H9 (cell line): ENCODE results near the gene SRRM2. TPM values are rescaled to one million over a fixed set of nuclear protein-coding genes. Genes with fewer than 3 reads are reported as not detected.

Source experiments
- DNase-seq: peaks from one replicate; pipeline ENCODE4 v3.0.0-alpha.2; 2017
- H2AFZ ChIP-seq: one replicate; pipeline ENCODE4 v1.6.1; 2013; ENCODE audit warnings: mild to moderate bottlenecking, low read length, control low read depth, moderate library complexity
- H2AK5ac ChIP-seq: 2 replicates; pipeline ENCODE4 v1.6.1; 2013; ENCODE audit warnings: low read length, control low read depth, mixed read lengths; ENCODE audit not compliant: insufficient read length
- H2BK120ac ChIP-seq: one replicate; pipeline ENCODE4 v1.6.1; 2013; ENCODE audit warnings: low read depth, mild to moderate bottlenecking, low read length, control low read depth, inconsistent platforms; ENCODE audit not compliant: poor library complexity, severe bottlenecking
- H2BK12ac ChIP-seq: 2 replicates; pipeline ENCODE4 v1.6.1; 2013; ENCODE audit warnings: low read length, control low read depth, mixed read lengths, low read depth; ENCODE audit not compliant: insufficient read length
- H2BK15ac ChIP-seq: 2 replicates; pipeline ENCODE4 v1.6.1; 2013; ENCODE audit warnings: low read depth, low read length, control low read depth
- H2BK20ac ChIP-seq: one replicate; pipeline ENCODE4 v1.6.1; 2013; ENCODE audit warnings: low read depth, mild to moderate bottlenecking, low read length, control low read depth, inconsistent platforms; ENCODE audit not compliant: poor library complexity, severe bottlenecking
- H2BK5ac ChIP-seq: 2 replicates; pipeline ENCODE4 v1.6.1; 2013; ENCODE audit warnings: low read length, control low read depth, mixed read lengths; ENCODE audit not compliant: insufficient read length
- H3K14ac ChIP-seq: 2 replicates; pipeline ENCODE4 v1.6.1; 2013; ENCODE audit warnings: low read length, control low read depth; ENCODE audit not compliant: insufficient read depth
- H3K18ac ChIP-seq: 2 replicates; pipeline ENCODE4 v1.6.1; 2013; ENCODE audit warnings: low read depth, mild to moderate bottlenecking, mixed read lengths, low read length, control low read depth; ENCODE audit not compliant: insufficient read length
- H3K23ac ChIP-seq: 2 replicates; pipeline ENCODE4 v1.6.1; 2013; ENCODE audit warnings: low read length, control low read depth, mixed read lengths, low read depth; ENCODE audit not compliant: insufficient read length
- H3K23me2 ChIP-seq: 2 replicates; pipeline ENCODE4 v1.6.1; 2013; ENCODE audit warnings: low read depth, mild to moderate bottlenecking, mixed read lengths, low read length, control low read depth; ENCODE audit not compliant: insufficient read length, poor library complexity, severe bottlenecking
- H3K27ac ChIP-seq: 2 replicates; pipeline ENCODE4 v1.5.1; 2013; ENCODE audit warnings: low read length, control low read depth, mixed read lengths, low read depth; ENCODE audit not compliant: insufficient read length
- H3K27me3 ChIP-seq: 2 replicates; pipeline ENCODE4 v1.6.1; 2013; ENCODE audit warnings: low read length, control low read depth, inconsistent platforms; ENCODE audit not compliant: insufficient read depth
- H3K4ac ChIP-seq: 2 replicates; pipeline ENCODE4 v1.6.1; 2013; ENCODE audit warnings: low read depth, mild to moderate bottlenecking, control low read depth, inconsistent platforms, low read length, moderate library complexity
- H3K4me1 ChIP-seq: 2 replicates; pipeline ENCODE4 v1.6.1; 2013; ENCODE audit warnings: low read length, control low read depth, inconsistent platforms; ENCODE audit not compliant: insufficient read depth
- H3K4me2 ChIP-seq: 2 replicates; pipeline ENCODE4 v1.6.1; 2013; ENCODE audit warnings: low read length, control low read depth, mixed read lengths; ENCODE audit not compliant: insufficient read length, insufficient read depth
- H3K56ac ChIP-seq: 2 replicates; pipeline ENCODE4 v1.6.1; 2013; ENCODE audit warnings: low read depth, mild to moderate bottlenecking, mixed read lengths, low read length, control low read depth; ENCODE audit not compliant: insufficient read length
- H3K79me1 ChIP-seq: 2 replicates; pipeline ENCODE4 v1.6.1; 2013; ENCODE audit warnings: low read depth, mild to moderate bottlenecking, moderate library complexity, low read length, control low read depth, inconsistent platforms; ENCODE audit not compliant: insufficient read depth, poor library complexity, severe bottlenecking
- H3K79me2 ChIP-seq: 2 replicates; pipeline ENCODE4 v1.6.1; 2013; ENCODE audit warnings: low read length, control low read depth, inconsistent platforms; ENCODE audit not compliant: insufficient read depth
- H3K9ac ChIP-seq: 2 replicates; pipeline ENCODE4 v1.6.1; 2013; ENCODE audit warnings: low read length, control low read depth, mixed read lengths; ENCODE audit not compliant: insufficient read length; ENCODE audit errors: extremely low read depth
- H3K9me3 ChIP-seq: one replicate; pipeline ENCODE4 v1.6.1; 2013; ENCODE audit warnings: low read depth, low read length, inconsistent platforms; ENCODE audit not compliant: control insufficient read depth
- H3T11ph ChIP-seq: one replicate; pipeline ENCODE4 v1.6.1; 2013; ENCODE audit warnings: mild to moderate bottlenecking, low read length, control low read depth, inconsistent platforms
- H4K20me1 ChIP-seq: one replicate; pipeline ENCODE4 v1.6.1; 2013; ENCODE audit not compliant: control insufficient read depth, insufficient read length, insufficient read depth
- H4K5ac ChIP-seq: 2 replicates; pipeline ENCODE4 v1.6.1; 2013; ENCODE audit warnings: low read depth, mild to moderate bottlenecking, mixed read lengths, low read length, control low read depth; ENCODE audit not compliant: insufficient read length
- H4K8ac ChIP-seq: replicated peaks from 2 replicates; pipeline ENCODE4 v1.6.1; 2013; ENCODE audit warnings: low read length, control low read depth, mixed read lengths, low read depth; ENCODE audit not compliant: insufficient read length
- H4K91ac ChIP-seq: 2 replicates; pipeline ENCODE4 v1.6.1; 2013; ENCODE audit warnings: low read depth, mild to moderate bottlenecking, moderate library complexity, mixed read lengths, low read length, control low read depth; ENCODE audit not compliant: insufficient read length
- H3K27ac Mint-ChIP-seq, 3 experiments: 2 replicates in 2 of 3; 3 replicates in 1 of 3; pipeline ENCODE4 v1.8.0; 2020 to 2021; ENCODE audit warnings: mixed read lengths in 3 of 3, mild to moderate bottlenecking in 1 of 3, moderate library complexity in 1 of 3
- H3K27me3 Mint-ChIP-seq: 2 replicates; pipeline ENCODE4 v1.8.0; 2021; ENCODE audit warnings: low read depth, mild to moderate bottlenecking, moderate library complexity, mixed read lengths
- H3K36me3 Mint-ChIP-seq, 3 experiments: 2 replicates in 2 of 3; 3 replicates in 1 of 3; pipeline ENCODE4 v1.8.0; 2020 to 2021; ENCODE audit warnings: low read depth in 3 of 3, mixed read lengths in 3 of 3; ENCODE audit not compliant: insufficient read depth in 1 of 3
- H3K4me1 Mint-ChIP-seq, 2 experiments: 2 replicates each; pipeline ENCODE4 v1.8.0; 2020; ENCODE audit warnings: mixed read lengths in 2 of 2
- H3K4me3 Mint-ChIP-seq, 2 experiments: 2 replicates in 1 of 2; 3 replicates in 1 of 2; pipeline ENCODE4 v1.8.0; 2020 to 2021; ENCODE audit warnings: mild to moderate bottlenecking in 2 of 2, mixed read lengths in 2 of 2, moderate library complexity in 1 of 2
- H3K9me3 Mint-ChIP-seq, 2 experiments: 2 replicates in 1 of 2; 3 replicates in 1 of 2; pipeline ENCODE4 v1.8.0; 2020; ENCODE audit warnings: mild to moderate bottlenecking in 2 of 2, mixed read lengths in 2 of 2, moderate library complexity in 1 of 2
- WGBS: extraction: QIAGEN DNeasy Blood & Tissue Kit; methylation state at CpG from one replicate; pipeline ENCODE4 v1.1.7; 2013; ENCODE audit warnings: missing lambda C conversion rate, low lambda C conversion rate, mixed read lengths; ENCODE audit not compliant: insufficient read length; ENCODE audit errors: extremely low coverage; 5-methylcytosine and 5-hydroxymethylcytosine counted together
- total RNA-seq: library from RNA; stranded (reverse); gene quantifications from 2 replicates; pipeline ENCODE4 v1.2.1, GENCODE V29; 2021
- TF ChIP-seq, protein P1 (sequence below): fragments of 200-600 bp; sonication (generic); conservative IDR thresholded peaks from 3 replicates; pipeline ENCODE4 v1.8.0; 2021; ENCODE audit warnings: antibody characterized with exemption, mild to moderate bottlenecking

Gene SRRM2
- total RNA-seq, 1 experiment from 2014 or later, result 694 TPM

GRCh38 chr16:2712063-2712441 is 40.4 kb upstream of the SRRM2 start:
- no peak for DNase-seq
- peaks cover 2% of the 10 kb centered on the region for H3K27me3 Mint-ChIP-seq
- Histone ChIP-seq H2BK20ac (no peak overlapping the region), H4K5ac (no peak overlapping the region), H3K23ac (no peak overlapping the region), H3K18ac (no peak overlapping the region), H3K4me1 (no peaks in the 10 kb centered on the region), H2AFZ (no peak overlapping the region), H3K23me2 (no peaks in the 10 kb centered on the region), H3K56ac (no peak overlapping the region), H3K14ac (no peak overlapping the region), H2BK120ac (no peak overlapping the region), H4K20me1 (no peaks in the 10 kb centered on the region), H3K27ac (no peak overlapping the region), H3K79me2 (no peaks in the 10 kb centered on the region), H3K79me1 (no peaks in the 10 kb centered on the region), H3T11ph (no peak overlapping the region), H2BK12ac (no peak overlapping the region), H3K9me3 (no peaks in the 10 kb centered on the region), H2AK5ac (no peak overlapping the region), H4K91ac (no peak overlapping the region), H3K27me3 (no peaks in the 10 kb centered on the region), H4K8ac (no peak overlapping the region), H3K4me2 (no peak overlapping the region), H2BK5ac (no peak overlapping the region), H3K4ac (no peak overlapping the region), H3K9ac (no peak overlapping the region), H2BK15ac (no peak overlapping the region; the same call in 1 of the 2 replicates)
- H3K4me3 Mint-ChIP-seq, result no peak overlapping the region
- H3K27ac Mint-ChIP-seq, result no peak overlapping the region
- peaks cover 0 to 5% of the 10 kb centered on the region in 2 experiments; a peak in 2 of 4 replicates for H3K4me1 Mint-ChIP-seq
- no peaks in the 10 kb centered on the region for H3K9me3 Mint-ChIP-seq
- H3K36me3 Mint-ChIP-seq, result peaks cover 0 to 16% (median 16%) of the 10 kb centered on the region in 3 experiments; a peak in 5 of 7 replicates
- TF ChIP-seq, protein P1, sequence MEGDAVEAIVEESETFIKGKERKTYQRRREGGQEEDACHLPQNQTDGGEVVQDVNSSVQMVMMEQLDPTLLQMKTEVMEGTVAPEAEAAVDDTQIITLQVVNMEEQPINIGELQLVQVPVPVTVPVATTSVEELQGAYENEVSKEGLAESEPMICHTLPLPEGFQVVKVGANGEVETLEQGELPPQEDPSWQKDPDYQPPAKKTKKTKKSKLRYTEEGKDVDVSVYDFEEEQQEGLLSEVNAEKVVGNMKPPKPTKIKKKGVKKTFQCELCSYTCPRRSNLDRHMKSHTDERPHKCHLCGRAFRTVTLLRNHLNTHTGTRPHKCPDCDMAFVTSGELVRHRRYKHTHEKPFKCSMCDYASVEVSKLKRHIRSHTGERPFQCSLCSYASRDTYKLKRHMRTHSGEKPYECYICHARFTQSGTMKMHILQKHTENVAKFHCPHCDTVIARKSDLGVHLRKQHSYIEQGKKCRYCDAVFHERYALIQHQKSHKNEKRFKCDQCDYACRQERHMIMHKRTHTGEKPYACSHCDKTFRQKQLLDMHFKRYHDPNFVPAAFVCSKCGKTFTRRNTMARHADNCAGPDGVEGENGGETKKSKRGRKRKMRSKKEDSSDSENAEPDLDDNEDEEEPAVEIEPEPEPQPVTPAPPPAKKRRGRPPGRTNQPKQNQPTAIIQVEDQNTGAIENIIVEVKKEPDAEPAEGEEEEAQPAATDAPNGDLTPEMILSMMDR, result no peak
- WGBS, result no CpG with 5 or more reads among the region's 14 CpGs
